Retina (tissue), 1 donor: Measurements from ENCODE around the gene RIN1.

Source experiments
- DNase-seq: peaks from one replicate; pipeline ENCODE4 v3.0.0-alpha.2; 2016

RIN1 gene

GRCh38 chr11:66293777-66294625 lies 42.2 kb downstream of the RIN1 start:
- DNase-seq, result no peak

- no peak for DNase-seq
Measured at GRCh38 chr11:66293352-66293751, 42.9 kb downstream of the RIN1 start.

- peak; percentile 42 for DNase-seq
Measured at GRCh38 chr11:66292543-66293332, 43.5 kb downstream of the RIN1 start.

- peak; percentile 43 for DNase-seq
Measured at GRCh38 chr11:66291706-66292542, 44.3 kb downstream of the RIN1 start, which contains the start of gene TMEM151A. Gene TMEM151A (plus strand): TSS chr11:66291894. CDS start chr11:66292014, 120 bp downstream.

GRCh38 chr11:66291303-66291705 lies 44.9 kb downstream of the RIN1 start:
- peak; percentile 47 for DNase-seq

DNA sequence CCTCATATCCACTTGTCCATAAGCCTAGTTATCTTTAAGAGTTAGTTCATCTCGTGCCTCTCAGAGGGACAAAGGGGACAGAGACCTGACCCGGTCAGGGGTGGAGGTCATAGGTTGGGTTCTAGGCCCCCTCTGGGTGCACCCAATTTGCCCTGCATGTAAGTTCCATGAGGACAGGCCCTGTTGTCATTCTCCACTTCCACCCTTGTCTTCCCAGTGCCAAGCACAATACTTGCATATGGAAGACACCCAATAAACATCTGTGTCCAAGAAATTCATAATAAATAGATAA lies 46.0 kb downstream of the RIN1 start:
- no peak for DNase-seq

- no peak for DNase-seq
Measured at GRCh38 chr11:66289548-66290329, 46.5 kb downstream of the RIN1 start.

DNA sequence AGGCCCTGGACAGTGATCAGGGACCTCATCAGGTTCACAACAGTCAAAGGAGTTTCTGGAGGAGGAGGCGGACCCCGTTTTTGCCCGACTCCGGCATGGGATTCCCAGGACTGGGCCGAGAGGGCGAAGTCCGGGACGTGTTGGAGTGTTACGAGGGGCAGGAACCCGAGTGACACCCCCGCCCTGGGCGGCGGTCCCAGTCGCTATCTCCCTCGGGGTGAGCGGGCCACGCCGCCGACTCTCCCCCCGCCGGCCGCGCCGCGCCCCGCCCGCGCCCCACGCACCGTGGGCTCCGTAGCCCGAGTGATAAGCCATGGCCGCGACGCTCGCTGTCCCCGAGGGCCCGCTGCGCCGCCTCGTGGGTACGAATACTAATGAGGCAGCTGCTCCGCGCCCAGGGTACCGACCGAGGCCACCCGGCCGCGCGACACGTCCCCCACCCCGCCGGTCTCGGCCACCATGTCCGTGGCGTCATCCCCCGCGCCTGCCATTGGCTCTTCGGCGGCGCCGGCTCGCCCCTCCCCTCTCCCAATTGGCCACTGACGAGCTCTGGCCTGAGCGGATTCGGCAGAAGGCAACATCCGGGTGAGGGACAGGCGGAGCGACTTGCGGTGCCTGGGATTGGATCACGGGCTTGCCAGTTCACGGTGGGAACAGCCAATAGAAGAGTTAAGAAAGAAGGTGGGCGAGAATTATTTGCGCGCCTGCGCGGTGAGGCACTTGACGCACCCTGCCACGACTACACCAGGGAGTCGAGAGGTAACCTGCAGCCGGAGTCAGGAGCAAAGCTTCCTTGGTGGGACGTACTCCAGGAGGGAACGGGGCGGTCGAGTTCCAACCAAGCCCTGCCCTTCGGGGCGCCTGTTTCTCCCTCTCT lies 47.3 kb downstream of the RIN1 start, which contains the start of gene YIF1A:
Gene YIF1A, minus strand, starts transcription at position 473 of the 877 bp plus-strand sequence. Its CDS starts 158 bp downstream, at position 315.
- peak; percentile 97 for DNase-seq

DNA sequence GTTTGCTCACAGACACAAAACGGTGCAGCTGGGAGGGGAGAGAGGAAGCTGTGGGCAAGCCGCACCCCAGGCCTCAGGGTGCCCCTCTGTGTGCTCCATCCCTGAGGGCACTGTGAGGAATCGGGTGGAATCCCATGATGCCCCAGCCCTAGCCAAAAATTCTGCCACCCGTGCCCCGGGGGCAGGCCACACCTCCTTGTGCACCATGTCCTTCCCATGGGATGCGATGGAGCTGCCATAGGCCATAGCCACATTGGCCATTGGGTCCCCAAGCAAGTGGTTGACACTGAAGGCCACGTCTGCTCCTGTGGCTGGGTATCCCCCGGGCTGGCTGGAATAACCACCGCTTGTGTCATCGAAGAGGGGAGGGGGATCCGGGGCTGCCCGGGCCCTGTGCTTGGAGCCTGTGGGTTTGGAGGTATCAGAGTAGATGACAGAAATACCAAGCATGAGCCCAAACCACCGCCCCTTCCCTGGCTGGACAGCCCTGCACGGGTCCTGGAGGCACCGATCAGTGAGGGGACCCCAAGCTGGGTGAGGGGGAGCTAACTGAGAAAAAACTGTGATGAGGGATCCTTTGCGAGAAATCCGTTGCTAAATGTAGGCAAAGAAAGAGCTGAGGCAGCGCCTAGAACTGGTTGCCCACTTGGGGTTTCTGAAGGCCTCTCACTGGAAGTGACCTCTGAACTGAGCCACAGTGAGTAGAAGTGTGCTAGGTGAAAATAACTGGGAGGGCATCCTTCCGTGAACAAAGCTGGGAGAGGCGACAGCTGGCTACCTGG lies 48.2 kb downstream of the RIN1 start:
- DNase-seq, result peak; percentile 62

DNA sequence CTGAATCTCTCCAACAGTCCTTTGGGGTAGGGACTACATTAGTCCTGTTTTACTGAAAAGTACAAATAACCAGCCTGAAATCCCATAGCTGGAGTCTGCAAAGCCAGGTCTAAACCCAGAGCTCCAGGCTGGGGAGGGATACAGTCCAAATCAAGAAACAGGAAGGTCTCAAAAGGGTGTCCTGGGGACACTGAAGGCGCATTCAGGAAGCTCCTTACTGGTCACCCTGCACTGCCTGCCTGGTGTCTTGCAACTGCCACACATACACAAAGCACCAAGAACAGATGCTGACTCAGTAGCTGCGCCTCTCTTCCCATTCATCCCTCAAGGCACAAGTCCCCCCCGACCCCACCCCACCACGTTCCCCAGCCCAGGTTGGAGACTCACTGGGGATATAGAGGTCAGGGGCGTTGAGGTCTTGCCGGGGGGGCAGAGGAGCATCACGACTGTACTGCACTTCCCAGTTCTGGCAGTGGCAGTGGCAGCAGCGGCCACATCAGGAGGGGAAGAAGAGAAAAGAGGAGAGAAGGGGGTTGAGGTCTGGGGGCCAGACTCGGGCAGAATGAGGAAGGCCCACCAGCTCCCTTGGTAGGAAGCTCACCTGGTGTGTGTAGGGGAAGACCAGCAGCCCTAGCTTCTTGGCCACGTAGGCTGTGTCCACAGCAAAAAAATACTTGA lies 48.9 kb downstream of the RIN1 start:
- DNase-seq, result no peak

DNA sequence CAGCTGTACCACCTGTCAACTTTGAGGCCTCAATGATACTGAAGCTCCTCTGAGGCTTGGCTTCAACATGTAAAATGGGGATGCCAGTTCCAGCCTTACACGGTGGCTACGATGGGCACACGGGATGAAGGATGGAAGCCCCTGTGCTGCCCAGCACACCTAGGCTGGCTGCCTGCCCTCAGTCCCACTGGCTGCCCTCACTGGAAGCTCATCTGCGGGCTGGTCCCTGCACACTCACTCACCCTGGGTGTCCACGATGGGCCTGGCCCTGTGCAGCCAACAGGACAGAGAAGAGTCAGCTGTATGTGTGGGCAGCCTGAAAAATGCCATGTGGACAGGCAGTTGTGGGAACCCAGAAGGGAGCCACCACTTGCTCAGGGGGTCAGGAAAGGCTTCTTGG lies 49.5 kb downstream of the RIN1 start:
- DNase-seq, result no peak

GRCh38 chr11:66285250-66285947 lies 50.8 kb downstream of the RIN1 start:
- DNase-seq, result no peak

DNA sequence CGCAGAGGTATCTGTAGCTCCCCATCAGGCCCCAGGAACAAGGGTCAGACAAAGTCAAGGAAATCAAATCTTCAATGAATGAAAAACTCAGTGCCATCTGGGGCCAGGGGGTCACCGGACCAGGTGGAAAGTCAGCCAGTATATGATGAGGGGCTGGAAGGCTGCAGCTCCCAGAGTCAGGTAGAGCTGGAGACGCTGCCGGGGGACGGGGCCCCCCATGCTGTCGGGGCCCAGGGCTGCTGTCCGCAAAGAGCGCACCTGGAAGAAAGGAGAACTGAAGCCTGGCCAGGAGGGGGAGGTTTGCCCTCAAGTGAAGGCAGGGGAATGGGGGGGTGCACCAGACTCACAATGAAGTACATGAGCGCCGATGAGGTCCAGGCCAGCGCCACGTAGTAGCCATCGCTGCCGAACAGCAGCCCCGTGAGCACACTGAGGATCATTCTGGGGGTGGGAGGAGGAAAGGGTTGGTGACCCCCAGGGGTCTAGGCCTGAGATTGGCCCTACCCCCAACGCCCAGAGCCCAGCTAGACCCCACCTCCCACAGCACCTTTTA lies 51.6 kb downstream of the RIN1 start:
- DNase-seq, result no peak

DNA sequence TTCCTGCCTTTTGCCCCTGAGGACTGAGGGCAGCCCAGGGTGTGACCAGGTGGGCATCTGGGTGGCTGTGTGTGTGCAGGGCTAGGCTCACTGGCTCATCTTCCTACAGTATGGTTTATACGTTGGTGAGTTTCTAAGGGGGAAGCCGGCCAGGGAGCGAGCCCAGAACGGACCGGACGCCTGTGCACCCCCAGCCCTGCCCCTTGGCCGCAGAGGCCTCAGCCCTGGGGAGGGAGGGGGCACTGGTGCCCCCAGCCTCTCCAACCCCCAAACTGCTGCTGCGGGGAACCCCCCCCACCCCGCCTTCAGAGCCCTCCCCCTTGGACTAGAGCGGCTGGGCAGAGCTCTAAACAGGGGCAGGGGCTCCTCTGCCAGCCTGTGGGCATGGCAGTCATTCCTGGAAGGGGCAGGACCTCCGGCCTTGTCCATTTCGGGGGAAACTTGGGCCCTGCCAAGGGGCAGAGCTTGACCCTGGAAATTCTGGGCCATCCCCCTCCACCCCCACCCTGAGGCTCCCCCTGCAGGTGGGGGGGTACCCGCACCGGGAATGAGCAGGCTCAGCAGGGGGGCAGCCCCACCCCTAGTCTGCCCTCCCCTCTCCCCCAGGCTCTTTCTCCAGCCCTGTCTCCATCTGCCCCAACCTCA lies 52.7 kb downstream of the RIN1 start:
- DNase-seq, result no peak

DNA sequence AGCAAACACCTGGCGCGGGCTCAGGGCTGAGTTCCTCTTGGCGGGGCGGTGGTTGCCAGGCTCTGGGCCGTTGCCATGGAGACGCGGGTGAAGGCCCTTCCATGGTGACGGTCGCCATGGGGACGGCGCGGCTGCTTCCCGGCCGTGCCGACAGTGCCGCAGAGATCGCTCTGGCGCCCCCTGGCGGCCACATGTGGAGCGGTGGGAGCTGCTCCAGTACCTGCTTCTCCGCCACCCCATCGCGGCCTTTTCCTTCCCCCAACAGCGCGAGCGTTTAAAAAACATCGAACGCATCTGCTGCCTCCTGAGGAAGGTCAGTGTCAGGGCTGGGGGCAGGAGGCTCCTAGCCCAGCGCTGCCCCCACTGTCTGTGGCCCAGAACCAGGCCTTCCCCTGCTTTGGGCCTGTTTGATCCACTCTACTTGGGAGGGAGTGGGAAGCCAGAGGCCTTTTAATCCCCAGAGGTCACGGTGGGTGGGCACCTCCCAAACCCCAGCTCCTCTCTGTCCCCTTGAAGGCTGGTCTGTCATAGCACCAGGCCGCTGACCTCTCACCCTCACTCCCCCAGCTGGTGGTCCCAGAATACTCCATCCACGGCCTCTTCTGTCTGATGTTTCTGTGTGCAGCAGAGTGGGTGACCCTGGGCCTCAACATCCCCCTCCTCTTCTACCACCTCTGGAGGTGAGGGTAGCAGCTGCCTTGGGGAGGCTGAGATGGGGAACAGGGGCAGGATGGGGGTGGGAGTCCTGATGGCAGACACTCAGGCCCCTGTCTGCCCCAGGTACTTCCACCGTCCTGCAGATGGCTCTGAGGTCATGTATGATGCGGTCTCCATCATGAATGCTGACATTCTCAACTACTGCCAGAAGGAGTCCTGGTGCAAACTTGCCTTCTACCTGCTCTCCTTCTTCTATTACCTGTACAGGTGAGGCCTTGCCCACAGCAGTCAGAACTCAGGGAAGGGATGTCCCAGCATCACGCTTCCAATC lies 53.5 kb downstream of the RIN1 start:
- peak; percentile 95 for DNase-seq
